ENCODE measurements around the gene KRTAP19-3.
"Not testable (repeated sequence)": the region's sequence is repeated elsewhere in the genome, so short reads cannot be mapped to it uniquely, and the experiment has no call there.

The KRTAP19-3 gene

GRCh38 chr21:30491963-30492428, at the start of gene KRTAP19-3:
Gene KRTAP19-3, minus strand, starts transcription at chr21:30492013. Its CDS starts 56 bp downstream, at chr21:30491957.
- no peak within 1 kb of the TSS for H3K4me3 ChIP-seq (replicated peaks; ENCODE audit: low read depth, low read length)
- DNase-seq (ENCODE audit: low read depth): no peak
- TF ChIP-seq CTCF (IDR thresholded peaks at IDR 0.05; ENCODE audit: low read length, missing control alignments): no peak

- no peak for TF ChIP-seq CTCF (IDR thresholded peaks at IDR 0.05; ENCODE audit: low read length, missing control alignments)
- DNase-seq (ENCODE audit: low read depth): no peak
- H3K4me3 ChIP-seq (replicated peaks; ENCODE audit: low read depth, low read length): no peak overlapping the region
These were observed 27.1 kb upstream of the KRTAP19-3 start for GRCh38 chr21:30518876-30519275.

GRCh38 chr21:30515681-30516080, 23.9 kb upstream of the KRTAP19-3 start:
- no peak for DNase-seq (ENCODE audit: low read depth)
- H3K4me3 ChIP-seq (replicated peaks; ENCODE audit: low read depth, low read length): no peak overlapping the region
- no peak for TF ChIP-seq CTCF (IDR thresholded peaks at IDR 0.05; ENCODE audit: low read length, missing control alignments)

- H3K4me3 ChIP-seq (replicated peaks; ENCODE audit: low read depth, low read length); DNase-seq (ENCODE audit: low read depth): not testable (repeated sequence)
These were observed 13.9 kb upstream of the KRTAP19-3 start for GRCh38 chr21:30505621-30506205.

GRCh38 chr21:30502041-30502440, 10.2 kb upstream of the KRTAP19-3 start, which contains the start of gene KRTAP19-5:
Gene KRTAP19-5, minus strand, starts transcription at chr21:30502141. Its CDS starts 51 bp downstream, at chr21:30502090.
- no peak for TF ChIP-seq CTCF (IDR thresholded peaks at IDR 0.05; ENCODE audit: low read length, missing control alignments)
- no peak within 1 kb of the TSS for H3K4me3 ChIP-seq (replicated peaks; ENCODE audit: low read depth, low read length)
- no peak for DNase-seq (ENCODE audit: low read depth)

- no peak for TF ChIP-seq CTCF (IDR thresholded peaks at IDR 0.05; ENCODE audit: low read length, missing control alignments)
- no peak for DNase-seq (ENCODE audit: low read depth)
- no peak within 1 kb of the TSS for H3K4me3 ChIP-seq (replicated peaks; ENCODE audit: low read depth, low read length)
These were observed 5.3 kb upstream of the KRTAP19-3 start, which contains the start of gene KRTAP19-4 for GRCh38 chr21:30497065-30497464. Gene KRTAP19-4, minus strand, starts transcription at chr21:30497165. Its CDS starts 55 bp downstream, at chr21:30497110.

- TF ChIP-seq CTCF (IDR thresholded peaks at IDR 0.05; ENCODE audit: low read length, missing control alignments): no peak
- H3K4me3 ChIP-seq (replicated peaks; ENCODE audit: low read depth, low read length): no peak within 1 kb of the TSS
- no peak for DNase-seq (ENCODE audit: low read depth)
These were observed 4.5 kb downstream of the KRTAP19-3 start, which contains the start of gene KRTAP19-2 for GRCh38 chr21:30487336-30487735. Gene KRTAP19-2, minus strand, starts transcription at chr21:30487436. Its CDS starts 88 bp downstream, at chr21:30487348.

All from fibroblast of pulmonary artery (primary cell).